ENCODE measurements around the gene RPS6KA6. TPM values are rescaled to one million over a fixed set of nuclear protein-coding genes. Genes with fewer than 3 reads are reported as not detected.

Gene RPS6KA6
- total RNA-seq, 6 experiments from 2014 or later: 5.3 to 8.0 (median 5.9) TPM

- no peak for TF ChIP-seq CTCF (IDR thresholded peaks at IDR 0.05)
- Mint-ChIP-seq H3K36me3 (ENCODE audit: low read depth) (no peaks in the 10 kb centered on the region), H3K27me3 (ENCODE audit: insufficient read depth) (no peaks in the 10 kb centered on the region), H3K4me3 (peak overlapping the region; percentile 79; the same call in 1 of the 2 replicates), H3K9me3 (no peaks in the 10 kb centered on the region), H3K4me1 (ENCODE audit: low read depth) (peaks cover 67% of the 10 kb centered on the region), H3K27ac (peak overlapping the region; percentile 81; the same call in 1 of the 2 replicates)
- no peak for DNase-seq
These were observed 22.3 kb downstream of the RPS6KA6 start for GRCh38 chrX:84165711-84166110.

GRCh38 chrX:84162401-84162800 lies 25.6 kb downstream of the RPS6KA6 start:
- Mint-ChIP-seq H3K4me3 (no peak overlapping the region), H3K27me3 (ENCODE audit: insufficient read depth) (no peaks in the 10 kb centered on the region), H3K36me3 (ENCODE audit: low read depth) (no peaks in the 10 kb centered on the region), H3K4me1 (ENCODE audit: low read depth) (peaks cover 51% of the 10 kb centered on the region), H3K9me3 (no peaks in the 10 kb centered on the region), H3K27ac (no peak overlapping the region)
- DNase-seq: no peak
- no peak for TF ChIP-seq CTCF (IDR thresholded peaks at IDR 0.05)

GRCh38 chrX:84161641-84162040 lies 26.4 kb downstream of the RPS6KA6 start:
- no peaks in the 10 kb centered on the region for H3K36me3 Mint-ChIP-seq (ENCODE audit: low read depth)
- no peaks in the 10 kb centered on the region for H3K9me3 Mint-ChIP-seq
- DNase-seq: no peak
- no peak overlapping the region for H3K4me3 Mint-ChIP-seq
- H3K4me1 Mint-ChIP-seq (ENCODE audit: low read depth): peaks cover 49% of the 10 kb centered on the region
- no peak for TF ChIP-seq CTCF (IDR thresholded peaks at IDR 0.05)
- no peak overlapping the region for H3K27ac Mint-ChIP-seq
- H3K27me3 Mint-ChIP-seq (ENCODE audit: insufficient read depth): no peaks in the 10 kb centered on the region

- H3K4me3 Mint-ChIP-seq: no peak overlapping the region
- no peaks in the 10 kb centered on the region for H3K27me3 Mint-ChIP-seq (ENCODE audit: insufficient read depth)
- H3K9me3 Mint-ChIP-seq: no peaks in the 10 kb centered on the region
- H3K27ac Mint-ChIP-seq: no peak overlapping the region
- no peak for DNase-seq
- no peak for TF ChIP-seq CTCF (IDR thresholded peaks at IDR 0.05)
- H3K4me1 Mint-ChIP-seq (ENCODE audit: low read depth): peaks cover 49% of the 10 kb centered on the region
- no peaks in the 10 kb centered on the region for H3K36me3 Mint-ChIP-seq (ENCODE audit: low read depth)
These were observed 27.3 kb downstream of the RPS6KA6 start for GRCh38 chrX:84160736-84161135.

GRCh38 chrX:84156821-84157220 lies 31.2 kb downstream of the RPS6KA6 start:
- H3K9me3 Mint-ChIP-seq: no peaks in the 10 kb centered on the region
- no peaks in the 10 kb centered on the region for H3K27me3 Mint-ChIP-seq (ENCODE audit: insufficient read depth)
- no peak for TF ChIP-seq CTCF (IDR thresholded peaks at IDR 0.05)
- H3K4me1 Mint-ChIP-seq (ENCODE audit: low read depth): peaks cover 46% of the 10 kb centered on the region
- peak overlapping the region; percentile 47 for H3K4me3 Mint-ChIP-seq
- no peak for DNase-seq
- no peaks in the 10 kb centered on the region for H3K36me3 Mint-ChIP-seq (ENCODE audit: low read depth)
- peak overlapping the region; percentile 78; the same call in 1 of the 2 replicates for H3K27ac Mint-ChIP-seq

GRCh38 chrX:84155938-84156337 lies 32.1 kb downstream of the RPS6KA6 start:
- peaks cover 40% of the 10 kb centered on the region for H3K4me1 Mint-ChIP-seq (ENCODE audit: low read depth)
- H3K9me3 Mint-ChIP-seq: no peaks in the 10 kb centered on the region
- H3K4me3 Mint-ChIP-seq: peak overlapping the region; percentile 47
- no peak for DNase-seq
- H3K27ac Mint-ChIP-seq: peak overlapping the region; percentile 78
- TF ChIP-seq CTCF (IDR thresholded peaks at IDR 0.05): no peak
- H3K36me3 Mint-ChIP-seq (ENCODE audit: low read depth): no peaks in the 10 kb centered on the region
- H3K27me3 Mint-ChIP-seq (ENCODE audit: insufficient read depth): no peaks in the 10 kb centered on the region
